K562 (cell line): Measurements from ENCODE around the gene TRPV6. TPM values are rescaled to one million over a fixed set of nuclear protein-coding genes. Genes with fewer than 3 reads are reported as not detected.

Experiments
- CCNT2 ChIP-seq: IDR thresholded peaks from 2 replicates; pipeline ENCODE4 v1.6.1; 2011; ENCODE audit warnings: borderline replicate concordance, low read depth, mild to moderate bottlenecking, moderate library complexity, mixed read lengths, low read length; ENCODE audit not compliant: insufficient read length; ENCODE audit errors: extremely low read depth
- CEBPG ChIP-seq, 3 experiments: fragments of 200-800 bp in 1 of 3; sonication (Bioruptor generic) in 1 of 3; sonication (generic) in 1 of 3; formaldehyde crosslinking in 1 of 3; IDR thresholded peaks in 2 of 3; conservative IDR thresholded peaks in 1 of 3; 2 replicates each; pipeline versions ENCODE4 v1.6.1 to v1.8.0; 2016 to 2022; ENCODE audit warnings: missing compliant biosample characterization in 2 of 3, missing genetic modification characterization in 2 of 3, mild to moderate bottlenecking in 1 of 3, missing genetic modification reagents in 1 of 3
- CHD1 ChIP-seq: fragments of 200-600 bp; sonication (generic); IDR thresholded peaks from one replicate; pipeline ENCODE4 v1.6.1; 2012; ENCODE audit warnings: mild to moderate bottlenecking, moderate library complexity, low read length, inconsistent platforms
- ELF1 ChIP-seq: fragments of 200-800 bp; sonication (Bioruptor generic); IDR thresholded peaks from 2 replicates; pipeline ENCODE4 v1.6.1; 2016; ENCODE audit warnings: missing genetic modification characterization, missing compliant biosample characterization
- ELF4 ChIP-seq: fragments of 450-650 bp; formaldehyde crosslinking; IDR thresholded peaks from 2 replicates; pipeline ENCODE4 v1.4.0; 2022; ENCODE audit warnings: missing genetic modification characterization
- EZH2 ChIP-seq: IDR thresholded peaks from 2 replicates; pipeline ENCODE4 v1.6.1; 2012; ENCODE audit warnings: low read depth, mild to moderate bottlenecking, inconsistent platforms, low read length, borderline replicate concordance
- GABPA ChIP-seq: fragments of 200-800 bp; sonication (Bioruptor generic); conservative IDR thresholded peaks from 2 replicates; pipeline ENCODE4 v1.6.1; 2016; ENCODE audit warnings: low read depth, missing genetic modification characterization, missing compliant biosample characterization
- HNRNPL ChIP-seq: fragments of 200-400 bp; formaldehyde crosslinking; IDR thresholded peaks from 2 replicates; pipeline ENCODE4 v1.6.1; 2017; ENCODE audit warnings: low read depth, mild to moderate bottlenecking, low read length
- HNRNPLL ChIP-seq: fragments of 200-400 bp; formaldehyde crosslinking; IDR thresholded peaks from 2 replicates; pipeline ENCODE4 v1.6.1; 2017; ENCODE audit warnings: low read length, low read depth, mild to moderate bottlenecking; ENCODE audit not compliant: poor library complexity, severe bottlenecking
- KDM2B ChIP-seq: fragments of 250-450 bp; sonication (Bioruptor Pico); IDR thresholded peaks from 2 replicates; pipeline ENCODE4 v1.8.0; 2021; ENCODE audit warnings: mild to moderate bottlenecking, moderate library complexity
- MAFG ChIP-seq: fragments of 450-650 bp; conservative IDR thresholded peaks from 2 replicates; pipeline ENCODE4 v1.6.1; 2016; ENCODE audit warnings: missing genetic modification characterization, missing compliant biosample characterization
- MYC ChIP-seq, 2 experiments: fragments of 250-450 bp in 1 of 2; sonication (Bioruptor Pico) in 1 of 2; IDR thresholded peaks; 2 replicates each; pipeline versions ENCODE4 v1.5.1 to v1.6.1; 2012 to 2021; ENCODE audit warnings: low read depth in 2 of 2, borderline replicate concordance in 1 of 2, improper control_type of control experiment in 1 of 2, low read length in 1 of 2, mild to moderate bottlenecking in 1 of 2, moderate library complexity in 1 of 2
- NFRKB ChIP-seq: fragments of 450-650 bp; IDR thresholded peaks from 2 replicates; pipeline ENCODE4 v1.6.1; 2016; ENCODE audit warnings: low read depth
- NFYB ChIP-seq: IDR thresholded peaks from 2 replicates; pipeline ENCODE4 v1.6.1; 2011; ENCODE audit warnings: mild to moderate bottlenecking, moderate library complexity; ENCODE audit not compliant: insufficient read length; ENCODE audit errors: extremely low read depth
- PHF8 ChIP-seq: fragments of 200-600 bp; sonication (generic); IDR thresholded peaks from 2 replicates; pipeline ENCODE4 v1.6.1; 2012; ENCODE audit warnings: mixed run types, mild to moderate bottlenecking, inconsistent platforms, low read length, moderate library complexity, borderline replicate concordance
- PRMT5 ChIP-seq: sonication (generic); formaldehyde crosslinking; IDR thresholded peaks from 2 replicates; pipeline ENCODE4 v1.5.0; 2020; ENCODE audit warnings: missing genetic modification reagents
- RBM25 ChIP-seq: fragments of 200-400 bp; formaldehyde crosslinking; IDR thresholded peaks from 2 replicates; pipeline ENCODE4 v1.6.1; 2018; ENCODE audit warnings: low read length, low read depth, moderate library complexity; ENCODE audit not compliant: severe bottlenecking
- SAFB2 ChIP-seq: fragments of 200-400 bp; formaldehyde crosslinking; IDR thresholded peaks from 2 replicates; pipeline ENCODE4 v1.6.1; 2018; ENCODE audit warnings: borderline replicate concordance, low read length, low read depth, moderate library complexity; ENCODE audit not compliant: severe bottlenecking
- SMAD4 ChIP-seq: fragments of 250-450 bp; sonication (Bioruptor Pico); conservative IDR thresholded peaks from 2 replicates; pipeline ENCODE4 v1.8.0; 2021; ENCODE audit warnings: inconsistent platforms, mild to moderate bottlenecking, moderate library complexity
- TEAD1 ChIP-seq, 2 experiments: fragments of 450-650 bp in 1 of 2; sonication (generic) in 1 of 2; formaldehyde crosslinking; IDR thresholded peaks; 2 replicates each; pipeline versions ENCODE4 v1.4.0 to v1.8.0; 2020 to 2022; ENCODE audit warnings: mild to moderate bottlenecking in 2 of 2, missing genetic modification reagents in 1 of 2
- ZBED1 ChIP-seq: IDR thresholded peaks from 2 replicates; pipeline ENCODE4 v1.6.1; 2014
- ZBTB7A ChIP-seq: IDR thresholded peaks from 2 replicates; pipeline ENCODE4 v1.6.1; 2011; ENCODE audit warnings: low read depth, mild to moderate bottlenecking, low read length, moderate library complexity, borderline replicate concordance; ENCODE audit not compliant: control insufficient read depth
- polyA plus RNA-seq, 8 experiments: library from polyadenylated mRNA; depleted of rRNA in 4 of 8; stranded (reverse) in 5 of 8; unstranded in 3 of 8; fragments of >200 nt; fragmentation: Nextera tagmentation in 2 of 8; fragmentation: Illumina TruSeq in 1 of 8; extraction: Ambion mirVana in 2 of 8; extraction: Trizol in 1 of 8; gene quantifications; 2 replicates each; pipeline versions ENCODE4 v1.2.1 to v1.2.3, GENCODE V29; 2011 to 2014; ENCODE audit warnings: inconsistent platforms in 1 of 8, missing spikeins in 1 of 8
- total RNA-seq, 7 experiments: library from RNA; depleted of rRNA in 6 of 7; stranded (reverse); fragments of >200 nt in 6 of 7; fragmentation: Illumina TruSeq in 2 of 7; extraction: Trizol in 2 of 7; gene quantifications; 2 replicates each; pipeline versions ENCODE4 v1.2.1 to v1.2.3, GENCODE V29; 2011 to 2021; ENCODE audit warnings: low replicate concordance in 1 of 7
- TF ChIP-seq, protein P1 (sequence below): sonication (generic); formaldehyde crosslinking; IDR thresholded peaks from 2 replicates; pipeline ENCODE4 v1.9.0; 2022; ENCODE audit warnings: mild to moderate bottlenecking, missing genetic modification reagents
- TF ChIP-seq, protein P2 (sequence below): sonication (generic); formaldehyde crosslinking; IDR thresholded peaks from 2 replicates; pipeline ENCODE4 v1.8.1; 2023; ENCODE audit warnings: mild to moderate bottlenecking, missing genetic modification reagents

Gene TRPV6
- total and polyA plus RNA-seq, 9 of the 15 experiments (the other 6 are each of a cell fraction or from before 2014, with no cell fraction given), result 0.04 to 0.36 (median 0.11) TPM

DNA sequence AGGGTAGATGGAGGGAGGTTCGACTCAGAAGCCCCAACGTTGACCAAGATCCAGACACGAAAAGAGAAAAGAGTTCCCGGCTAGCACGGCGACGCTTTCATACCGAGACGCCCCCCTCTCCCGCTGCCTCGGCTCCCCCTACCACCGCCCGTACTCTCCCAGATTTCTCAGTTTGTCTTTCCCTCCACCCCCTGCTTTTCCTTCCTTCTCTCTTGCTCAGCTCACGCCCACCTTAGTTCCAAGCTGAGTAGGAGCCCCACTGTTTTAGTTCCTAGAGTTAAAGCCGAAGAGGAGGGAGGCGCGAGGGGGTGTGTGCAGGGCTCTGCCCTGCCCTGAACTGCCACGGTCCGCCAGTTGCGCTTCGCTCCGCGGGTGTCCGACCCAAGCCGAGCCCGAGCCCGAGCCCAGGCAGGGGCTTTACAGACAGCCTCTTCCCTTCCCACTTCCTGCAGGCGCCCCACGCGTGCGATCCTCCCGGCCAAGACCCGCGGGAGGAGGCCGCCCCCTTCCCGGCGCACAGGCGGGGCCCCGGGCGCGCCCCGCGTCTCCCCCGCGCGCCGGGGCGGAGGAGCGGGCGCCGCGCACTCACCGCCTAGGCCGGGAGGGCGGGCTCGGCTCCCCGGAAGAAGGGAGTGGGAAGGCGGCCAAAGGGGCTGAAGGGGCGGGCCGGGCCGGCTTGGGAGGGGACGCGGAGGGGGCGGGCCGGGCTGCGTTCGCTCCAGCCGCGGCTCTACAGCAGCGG is 31.0 kb downstream of the TRPV6 start, which contains the start of gene EPHB6 (continued):
- peak; percentile 72; the same call in 1 of the 2 replicates for TF ChIP-seq GABPA (tag)
- TF ChIP-seq EZH2, result no peak
- TF ChIP-seq RBM25, result no peak
- TF ChIP-seq ZBED1, result no peak
- TF ChIP-seq KDM2B (CRISPR knock-in tag), result peak; percentile 89
- TF ChIP-seq PRMT5, result no peak
- peak; percentile 77 for TF ChIP-seq ZBTB7A
- TF ChIP-seq ELF4 (CRISPR knock-in tag), result no peak
- no peak for TF ChIP-seq CEBPG (CRISPR knock-in tag; IDR thresholded peaks at IDR 0.05)
- no peak for TF ChIP-seq CEBPG (tag; conservative IDR thresholded peaks at IDR 0.05 in 1 of 2, IDR thresholded peaks at IDR 0.05 in 1 of 2)
- TF ChIP-seq HNRNPLL, result peak; percentile 99
- TF ChIP-seq NFRKB, result no peak
- TF ChIP-seq CHD1, result peak; percentile 61
- peak; percentile 72 for TF ChIP-seq SMAD4
- TF ChIP-seq MYC (IDR thresholded peaks at IDR 0.05; ENCODE audit: low read depth, low read length), result no peak
- peak; percentile 44; the same call in 1 of the 2 replicates for TF ChIP-seq MYC (CRISPR knock-in tag; IDR thresholded peaks at IDR 0.05; ENCODE audit: borderline replicate concordance, low read depth)
- peak; percentile 69 for TF ChIP-seq CCNT2
- TF ChIP-seq PHF8, result peak; percentile 62; the same call in 1 of the 2 replicates
- TF ChIP-seq, protein P1, sequence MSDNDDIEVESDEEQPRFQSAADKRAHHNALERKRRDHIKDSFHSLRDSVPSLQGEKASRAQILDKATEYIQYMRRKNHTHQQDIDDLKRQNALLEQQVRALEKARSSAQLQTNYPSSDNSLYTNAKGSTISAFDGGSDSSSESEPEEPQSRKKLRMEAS, result peak; percentile 52; the same call in 1 of the 2 replicates
- no peak for TF ChIP-seq SAFB2
- TF ChIP-seq, protein P2, sequence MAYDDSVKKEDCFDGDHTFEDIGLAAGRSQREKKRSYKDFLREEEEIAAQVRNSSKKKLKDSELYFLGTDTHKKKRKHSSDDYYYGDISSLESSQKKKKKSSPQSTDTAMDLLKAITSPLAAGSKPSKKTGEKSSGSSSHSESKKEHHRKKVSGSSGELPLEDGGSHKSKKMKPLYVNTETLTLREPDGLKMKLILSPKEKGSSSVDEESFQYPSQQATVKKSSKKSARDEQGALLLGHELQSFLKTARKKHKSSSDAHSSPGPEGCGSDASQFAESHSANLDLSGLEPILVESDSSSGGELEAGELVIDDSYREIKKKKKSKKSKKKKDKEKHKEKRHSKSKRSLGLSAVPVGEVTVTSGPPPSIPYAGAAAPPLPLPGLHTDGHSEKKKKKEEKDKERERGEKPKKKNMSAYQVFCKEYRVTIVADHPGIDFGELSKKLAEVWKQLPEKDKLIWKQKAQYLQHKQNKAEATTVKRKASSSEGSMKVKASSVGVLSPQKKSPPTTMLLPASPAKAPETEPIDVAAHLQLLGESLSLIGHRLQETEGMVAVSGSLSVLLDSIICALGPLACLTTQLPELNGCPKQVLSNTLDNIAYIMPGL (CRISPR knock-in tag), result peak; percentile 88; the same call in 1 of the 2 replicates
- TF ChIP-seq ELF1 (tag), result peak; percentile 50; the same call in 1 of the 2 replicates
- 0 out of 4 replicates have a peak, but pooled peaks of 1 of the 2 experiments have one; percentile 32 for TF ChIP-seq TEAD1 (CRISPR knock-in tag; IDR thresholded peaks at IDR 0.05)
- TF ChIP-seq MAFG, result no peak
- TF ChIP-seq HNRNPL, result 0 out of 2 replicates have a peak, but pooled peaks have one; percentile 40
- no peak for TF ChIP-seq NFYB
